PFSK-1 (cell line): ENCODE data around the gene PRKCE.

Experiments used
- FOXP2 ChIP-seq: optimal IDR thresholded peaks from 2 replicates; pipeline ENCODE3; 2011; ENCODE audit warnings: borderline replicate concordance, control low read depth, inconsistent platforms; ENCODE audit not compliant: insufficient read depth; ENCODE audit errors: extremely low read length, extremely low read depth
- POLR2AphosphoS5 ChIP-seq: IDR thresholded peaks from 2 replicates; pipeline ENCODE4 v1.6.1; 2012; ENCODE audit warnings: low read depth, mild to moderate bottlenecking, control low read depth, low read length, moderate library complexity
- SIN3A ChIP-seq: IDR thresholded peaks from 2 replicates; pipeline ENCODE4 v1.6.1; 2012; ENCODE audit warnings: mild to moderate bottlenecking, low read length, moderate library complexity, borderline replicate concordance; ENCODE audit not compliant: insufficient read depth
- TAF1 ChIP-seq: IDR thresholded peaks from 2 replicates; pipeline ENCODE4 v1.6.1; 2012; ENCODE audit warnings: low read length, control low read depth, borderline replicate concordance; ENCODE audit not compliant: insufficient read depth
- TF ChIP-seq, protein P1 (sequence below), 2 experiments: IDR thresholded peaks; 2 replicates each; pipeline versions ENCODE4 v1.6.1 to v1.8.0; 2011 to 2012; ENCODE audit warnings: low read depth in 2 of 2, low read length in 2 of 2, control low read depth in 1 of 2, inconsistent platforms in 1 of 2, mild to moderate bottlenecking in 1 of 2, moderate library complexity in 1 of 2; ENCODE audit not compliant: insufficient read depth in 1 of 2

PRKCE gene

GRCh38 chr2:46134531-46135227 is 483.2 kb downstream of the PRKCE start:
- TF ChIP-seq, protein P1, sequence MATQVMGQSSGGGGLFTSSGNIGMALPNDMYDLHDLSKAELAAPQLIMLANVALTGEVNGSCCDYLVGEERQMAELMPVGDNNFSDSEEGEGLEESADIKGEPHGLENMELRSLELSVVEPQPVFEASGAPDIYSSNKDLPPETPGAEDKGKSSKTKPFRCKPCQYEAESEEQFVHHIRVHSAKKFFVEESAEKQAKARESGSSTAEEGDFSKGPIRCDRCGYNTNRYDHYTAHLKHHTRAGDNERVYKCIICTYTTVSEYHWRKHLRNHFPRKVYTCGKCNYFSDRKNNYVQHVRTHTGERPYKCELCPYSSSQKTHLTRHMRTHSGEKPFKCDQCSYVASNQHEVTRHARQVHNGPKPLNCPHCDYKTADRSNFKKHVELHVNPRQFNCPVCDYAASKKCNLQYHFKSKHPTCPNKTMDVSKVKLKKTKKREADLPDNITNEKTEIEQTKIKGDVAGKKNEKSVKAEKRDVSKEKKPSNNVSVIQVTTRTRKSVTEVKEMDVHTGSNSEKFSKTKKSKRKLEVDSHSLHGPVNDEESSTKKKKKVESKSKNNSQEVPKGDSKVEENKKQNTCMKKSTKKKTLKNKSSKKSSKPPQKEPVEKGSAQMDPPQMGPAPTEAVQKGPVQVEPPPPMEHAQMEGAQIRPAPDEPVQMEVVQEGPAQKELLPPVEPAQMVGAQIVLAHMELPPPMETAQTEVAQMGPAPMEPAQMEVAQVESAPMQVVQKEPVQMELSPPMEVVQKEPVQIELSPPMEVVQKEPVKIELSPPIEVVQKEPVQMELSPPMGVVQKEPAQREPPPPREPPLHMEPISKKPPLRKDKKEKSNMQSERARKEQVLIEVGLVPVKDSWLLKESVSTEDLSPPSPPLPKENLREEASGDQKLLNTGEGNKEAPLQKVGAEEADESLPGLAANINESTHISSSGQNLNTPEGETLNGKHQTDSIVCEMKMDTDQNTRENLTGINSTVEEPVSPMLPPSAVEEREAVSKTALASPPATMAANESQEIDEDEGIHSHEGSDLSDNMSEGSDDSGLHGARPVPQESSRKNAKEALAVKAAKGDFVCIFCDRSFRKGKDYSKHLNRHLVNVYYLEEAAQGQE (IDR thresholded peaks at IDR 0.05; ENCODE audit: insufficient read depth in 1 of 2, low read depth in 2 of 2, low read length in 2 of 2): no peak
- TF ChIP-seq SIN3A: no peak; the same call in 1 of the 2 replicates
- no peak for TF ChIP-seq POLR2AphosphoS5
- TF ChIP-seq TAF1: no peak
- no peak for TF ChIP-seq FOXP2

DNA sequence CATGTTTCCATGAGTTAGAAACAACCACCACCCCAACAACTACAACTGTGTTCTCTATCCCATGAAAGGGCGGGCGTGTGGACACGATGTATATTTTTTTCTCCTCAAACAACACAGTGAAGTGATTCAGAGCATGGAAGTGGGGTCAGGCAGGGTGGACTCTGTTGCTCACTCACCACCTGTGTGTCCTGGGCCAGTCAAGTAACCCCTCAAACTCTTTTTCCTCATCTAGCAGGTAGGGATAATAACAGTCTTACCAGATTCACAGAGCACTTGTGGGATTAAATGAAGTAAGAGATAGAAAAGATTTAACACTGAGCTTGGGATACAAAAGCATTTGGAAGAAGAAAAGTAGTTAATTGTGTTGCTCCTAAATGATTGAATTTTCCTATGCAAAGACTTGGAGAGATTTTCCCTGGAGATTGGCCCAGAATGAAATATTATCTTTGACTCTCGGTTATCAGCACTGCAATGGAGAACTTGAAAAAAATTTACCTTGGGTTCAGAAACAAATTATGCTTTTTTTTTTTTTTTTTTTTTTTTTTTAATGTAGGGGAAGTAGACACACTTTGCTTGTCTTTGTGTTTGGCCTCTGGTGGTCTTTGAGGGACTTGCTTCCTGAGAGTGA is 483.9 kb downstream of the PRKCE start:
- TF ChIP-seq, protein P1 (IDR thresholded peaks at IDR 0.05; ENCODE audit: insufficient read depth in 1 of 2, low read depth in 2 of 2, low read length in 2 of 2): no peak
- TF ChIP-seq FOXP2 (no peak), POLR2AphosphoS5 (no peak), TAF1 (no peak)

GRCh38 chr2:46135958-46136357 is 484.5 kb downstream of the PRKCE start:
- TF ChIP-seq, protein P1 (IDR thresholded peaks at IDR 0.05; ENCODE audit: insufficient read depth in 1 of 2, low read depth in 2 of 2, low read length in 2 of 2): no peak
- TF ChIP-seq POLR2AphosphoS5: no peak
- TF ChIP-seq FOXP2: no peak
- no peak for TF ChIP-seq TAF1
- TF ChIP-seq SIN3A: no peak

- TF ChIP-seq FOXP2 (no peak), SIN3A (no peak), POLR2AphosphoS5 (no peak), TAF1 (no peak)
- TF ChIP-seq, protein P1 (IDR thresholded peaks at IDR 0.05; ENCODE audit: insufficient read depth in 1 of 2, low read depth in 2 of 2, low read length in 2 of 2): no peak
Measured at GRCh38 chr2:46136481-46136880, 485.0 kb downstream of the PRKCE start.
